ENCODE data around the gene FSHR. TPM values are rescaled to one million over a fixed set of nuclear protein-coding genes. Genes with fewer than 3 reads are reported as not detected.
A peak's percentile ranks its signal among the peaks of the same experiment; 100 is the strongest.

FSHR gene
- polyA plus RNA-seq, 6 donors from 2014 or later, result not detected

- H3K27me3 Mint-ChIP-seq, result no peaks in the 10 kb centered on the region
- no peaks in the 10 kb centered on the region for H3K36me3 Mint-ChIP-seq
- H3K4me3 Mint-ChIP-seq, result no peak overlapping the region
- H3K4me1 Mint-ChIP-seq, result no peaks in the 10 kb centered on the region
- H3K9me3 Mint-ChIP-seq, result peaks cover 0 to 14% (median 1%) of the 10 kb centered on the region in 7 donors
- ATAC-seq (ENCODE audit: low read depth in 2 of 2) (no peak), DNase-seq (no peak)
- H3K27ac Mint-ChIP-seq, result no peak overlapping the region
These were observed 52.2 kb downstream of the FSHR start for GRCh38 chr2:49102146-49102545.

GRCh38 chr2:49080681-49081080 is 73.6 kb downstream of the FSHR start:
- peaks cover 0 to 23% (median 6%) of the 10 kb centered on the region in 7 donors for H3K9me3 Mint-ChIP-seq
- ATAC-seq (ENCODE audit: low read depth in 2 of 2) (no peak), DNase-seq (no peak)
- H3K4me3 Mint-ChIP-seq, result no peak overlapping the region
- H3K27me3 Mint-ChIP-seq, result no peaks in the 10 kb centered on the region
- no peak overlapping the region for H3K27ac Mint-ChIP-seq
- no peaks in the 10 kb centered on the region for H3K36me3 Mint-ChIP-seq
- H3K4me1 Mint-ChIP-seq, result no peaks in the 10 kb centered on the region

- Mint-ChIP-seq H3K36me3 (no peaks in the 10 kb centered on the region), H3K27ac (no peak overlapping the region), H3K27me3 (no peaks in the 10 kb centered on the region), H3K4me1 (no peaks in the 10 kb centered on the region), H3K9me3 (peaks cover 3 to 20% (median 7%) of the 10 kb centered on the region in 7 donors), H3K4me3 (no peak overlapping the region)
- ATAC-seq (ENCODE audit: low read depth in 2 of 2), result no peak
- no peak for DNase-seq
These were observed 83.6 kb downstream of the FSHR start for GRCh38 chr2:49070716-49071115.

GRCh38 chr2:49069829-49070228 is 84.5 kb downstream of the FSHR start:
- Mint-ChIP-seq H3K36me3 (no peaks in the 10 kb centered on the region), H3K9me3 (peaks cover 3 to 15% (median 7%) of the 10 kb centered on the region in 7 donors), H3K4me3 (no peak overlapping the region), H3K27ac (no peak overlapping the region), H3K4me1 (no peaks in the 10 kb centered on the region), H3K27me3 (no peaks in the 10 kb centered on the region)
- DNase-seq (no peak), ATAC-seq (ENCODE audit: low read depth in 2 of 2) (no peak)

DNA sequence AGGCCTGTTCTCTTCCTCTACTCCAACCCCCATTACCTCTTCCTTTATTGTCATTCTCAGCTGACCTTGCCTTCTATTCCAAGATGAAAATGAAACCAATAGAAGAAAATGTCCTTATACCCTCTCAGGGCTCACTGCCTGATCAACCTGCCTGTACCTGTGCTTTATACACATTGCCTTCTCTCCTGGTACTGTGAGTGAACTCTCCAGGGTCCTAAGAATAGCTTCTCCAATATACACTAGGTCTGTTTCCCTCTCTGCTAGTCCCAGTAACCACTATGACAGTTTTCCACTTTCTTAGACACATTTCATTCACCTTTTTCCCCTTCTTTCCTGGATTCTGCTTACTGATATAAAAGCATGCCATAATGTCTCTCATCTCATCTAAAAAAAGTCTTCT is 85.7 kb downstream of the FSHR start:
- H3K36me3 Mint-ChIP-seq, result no peaks in the 10 kb centered on the region

DNA sequence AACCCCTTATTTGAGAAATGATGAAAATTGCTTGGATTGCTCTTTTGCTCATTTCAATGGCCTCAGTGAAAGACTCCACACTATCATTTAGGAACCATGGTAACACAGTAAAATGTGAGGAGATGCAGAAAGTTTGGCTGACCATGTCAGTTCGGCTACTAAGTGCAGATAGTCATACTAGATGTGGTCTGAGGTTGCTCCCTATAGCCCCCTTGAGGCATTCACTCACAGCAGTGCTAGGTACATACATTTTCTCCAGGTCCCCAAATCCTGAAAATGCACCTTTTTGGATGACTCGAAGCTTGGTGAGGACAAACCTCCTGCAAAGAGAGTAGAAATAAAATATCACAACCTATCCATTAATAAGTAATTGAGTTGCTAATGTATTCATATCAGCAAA is 86.3 kb downstream of the FSHR start:
- H3K9me3 Mint-ChIP-seq, result peaks cover 0 to 10% (median 2%) of the 10 kb centered on the region in 7 donors
- H3K4me3 Mint-ChIP-seq, result no peak overlapping the region
- no peaks in the 10 kb centered on the region for H3K36me3 Mint-ChIP-seq
- ATAC-seq (ENCODE audit: low read depth in 2 of 2), result no peak
- no peak overlapping the region for H3K27ac Mint-ChIP-seq
- no peaks in the 10 kb centered on the region for H3K27me3 Mint-ChIP-seq
- DNase-seq, result no peak
- H3K4me1 Mint-ChIP-seq, result no peaks in the 10 kb centered on the region

More for the DNA sequence above, 85.7 kb downstream of the FSHR start:
- H3K9me3 Mint-ChIP-seq, result peaks cover 0 to 10% (median 4%) of the 10 kb centered on the region in 7 donors
- H3K4me3 Mint-ChIP-seq, result no peak overlapping the region
- H3K27ac Mint-ChIP-seq, result no peak overlapping the region
- DNase-seq, result no peak
- no peaks in the 10 kb centered on the region for H3K27me3 Mint-ChIP-seq
- ATAC-seq (ENCODE audit: low read depth in 2 of 2), result no peak
- no peaks in the 10 kb centered on the region for H3K4me1 Mint-ChIP-seq

DNA sequence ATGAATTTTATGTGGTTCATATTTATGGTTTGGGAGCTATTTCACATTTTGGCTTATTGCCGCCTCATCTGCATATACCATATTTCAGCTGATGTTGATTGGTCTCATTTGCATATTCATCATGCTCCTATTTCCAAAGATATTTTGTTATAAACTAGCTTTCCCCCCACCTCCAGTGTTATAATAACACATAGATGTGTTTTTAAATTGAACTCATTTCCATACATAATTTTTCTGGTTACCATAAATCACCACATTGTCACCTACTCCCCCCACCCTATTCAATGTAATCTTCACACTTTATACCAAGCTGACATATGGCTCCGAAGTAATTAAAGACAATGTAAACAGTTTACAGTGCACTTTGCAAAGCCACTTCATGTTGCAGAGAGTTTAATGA is 101.2 kb downstream of the FSHR start:
- ATAC-seq (ENCODE audit: low read depth in 2 of 2) (no peak), DNase-seq (no peak)
- no peaks in the 10 kb centered on the region for H3K4me1 Mint-ChIP-seq
- no peak overlapping the region for H3K4me3 Mint-ChIP-seq
- H3K27ac Mint-ChIP-seq, result no peak overlapping the region
- peaks cover 6 to 29% (median 17%) of the 10 kb centered on the region in 7 donors for H3K9me3 Mint-ChIP-seq
- H3K36me3 Mint-ChIP-seq, result peaks cover 4 to 7% of the 10 kb centered on the region in 2 donors
- H3K27me3 Mint-ChIP-seq, result no peaks in the 10 kb centered on the region

GRCh38 chr2:49050265-49050664 is 104.0 kb downstream of the FSHR start:
- DNase-seq (no peak), ATAC-seq (ENCODE audit: low read depth in 2 of 2) (no peak)
- H3K36me3 Mint-ChIP-seq, result peaks cover 0 to 1% of the 10 kb centered on the region in 2 donors
- H3K4me1 Mint-ChIP-seq, result no peaks in the 10 kb centered on the region
- no peak overlapping the region for H3K27ac Mint-ChIP-seq
- peaks cover 0 to 9% (median 2%) of the 10 kb centered on the region in 7 donors for H3K9me3 Mint-ChIP-seq
- H3K27me3 Mint-ChIP-seq, result no peaks in the 10 kb centered on the region
- H3K4me3 Mint-ChIP-seq, result no peak overlapping the region

- no peak for ATAC-seq (ENCODE audit: low read depth in 2 of 2)
- no peaks in the 10 kb centered on the region for H3K36me3 Mint-ChIP-seq
- H3K27me3 Mint-ChIP-seq, result no peaks in the 10 kb centered on the region
These were observed 105.2 kb downstream of the FSHR start for GRCh38 chr2:49049161-49049560.

DNA sequence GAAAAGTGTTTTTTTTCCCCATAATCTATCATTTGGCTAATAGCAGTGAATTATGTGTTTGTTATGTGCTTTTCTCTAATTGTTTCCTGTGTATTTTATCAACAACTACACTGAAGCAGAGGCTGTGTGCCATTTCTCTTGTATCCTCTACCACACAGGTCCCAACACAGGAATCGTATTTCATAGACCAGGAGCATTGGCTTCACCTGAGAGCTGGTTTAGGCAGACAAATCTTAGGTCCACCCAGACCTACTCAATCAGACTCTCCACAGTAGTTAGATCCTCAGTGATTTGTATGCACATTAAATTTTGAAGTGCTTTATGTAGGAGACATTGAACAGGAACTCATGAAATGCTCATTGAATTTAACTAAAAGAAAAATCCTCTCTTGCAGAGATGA is 109.2 kb downstream of the FSHR start:
- H3K36me3 Mint-ChIP-seq, result no peaks in the 10 kb centered on the region
- DNase-seq (no peak), ATAC-seq (ENCODE audit: low read depth in 2 of 2) (no peak)
- H3K4me1 Mint-ChIP-seq, result no peaks in the 10 kb centered on the region
- no peak overlapping the region for H3K27ac Mint-ChIP-seq
- H3K4me3 Mint-ChIP-seq, result no peak overlapping the region
- no peaks in the 10 kb centered on the region for H3K27me3 Mint-ChIP-seq
- peaks cover 0 to 5% (median 4%) of the 10 kb centered on the region in 7 donors for H3K9me3 Mint-ChIP-seq

More at GRCh38 chr2:49049161-49049560, 105.2 kb downstream of the FSHR start:
- Mint-ChIP-seq H3K4me1 (no peaks in the 10 kb centered on the region), H3K4me3 (no peak overlapping the region), H3K27ac (no peak overlapping the region), H3K9me3 (peaks cover 0 to 3% (median 2%) of the 10 kb centered on the region in 7 donors)
- no peak for DNase-seq

GRCh38 chr2:49044350-49045079 is 109.8 kb downstream of the FSHR start:
- H3K4me3 Mint-ChIP-seq, result peak overlapping the region in 1 of 8 donors; percentile 61
- peaks cover 0 to 5% (median 4%) of the 10 kb centered on the region in 7 donors for H3K9me3 Mint-ChIP-seq
- ATAC-seq (ENCODE audit: low read depth in 2 of 2) (no peak), DNase-seq (no peak)
- H3K36me3 Mint-ChIP-seq, result no peaks in the 10 kb centered on the region
- H3K27me3 Mint-ChIP-seq, result no peaks in the 10 kb centered on the region
- no peaks in the 10 kb centered on the region for H3K4me1 Mint-ChIP-seq
- H3K27ac Mint-ChIP-seq, result no peak overlapping the region

DNA sequence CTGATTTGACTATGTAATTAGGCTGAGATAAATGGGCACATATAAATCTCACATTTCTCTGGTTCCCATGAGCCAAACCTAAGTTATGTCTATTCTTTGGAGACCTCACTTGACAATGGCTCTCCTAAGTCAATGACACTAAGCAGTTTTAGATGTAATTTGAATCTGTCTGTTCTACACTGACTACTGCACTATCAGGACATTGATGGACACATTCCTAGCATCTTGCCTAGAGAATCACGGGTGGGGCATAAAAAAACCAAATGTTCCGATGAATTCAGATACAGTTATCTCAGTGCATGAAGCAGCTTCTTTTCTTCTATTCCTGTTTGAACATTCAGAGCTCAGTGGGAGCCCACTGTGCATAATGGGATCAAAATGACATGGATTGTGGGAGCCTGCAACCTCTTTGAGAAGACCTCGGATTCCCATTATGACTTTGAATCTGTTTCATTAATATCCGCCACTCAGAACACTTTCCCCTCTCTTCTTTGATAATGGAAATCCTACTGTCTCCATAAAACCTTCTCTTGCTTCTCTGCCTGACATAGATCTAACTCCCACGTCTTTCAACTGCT is 110.8 kb downstream of the FSHR start:
- Mint-ChIP-seq H3K36me3 (no peaks in the 10 kb centered on the region), H3K9me3 (peaks cover 0 to 5% (median 3%) of the 10 kb centered on the region in 7 donors), H3K4me1 (no peaks in the 10 kb centered on the region), H3K27ac (no peak overlapping the region), H3K4me3 (no peak overlapping the region), H3K27me3 (no peaks in the 10 kb centered on the region)
- DNase-seq (no peak), ATAC-seq (ENCODE audit: low read depth in 2 of 2) (no peak)

DNA sequence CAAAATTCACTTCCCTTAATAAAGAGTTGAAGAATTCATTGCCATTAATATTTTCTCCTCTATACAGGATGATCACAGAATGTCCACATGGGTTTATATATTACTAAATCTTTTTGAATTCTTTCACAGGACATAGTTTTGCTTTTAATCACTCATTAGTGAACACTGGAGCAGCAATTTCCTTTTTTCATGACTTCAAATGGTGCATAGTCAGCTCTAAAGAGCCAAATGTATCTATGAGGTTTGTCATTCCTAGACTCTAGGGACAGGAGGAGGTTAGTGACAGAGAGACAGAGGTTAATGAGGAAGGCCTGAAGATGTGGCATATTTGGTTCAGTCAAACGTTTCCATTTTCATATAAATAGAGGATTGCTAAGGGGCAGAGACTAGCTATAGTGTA is 111.8 kb downstream of the FSHR start:
- DNase-seq, result no peak
- Mint-ChIP-seq H3K27me3 (no peaks in the 10 kb centered on the region), H3K4me3 (no peak overlapping the region), H3K27ac (no peak overlapping the region), H3K9me3 (peaks cover 0 to 5% (median 3%) of the 10 kb centered on the region in 7 donors), H3K36me3 (no peaks in the 10 kb centered on the region), H3K4me1 (peaks cover 0 to 2% (median 0%) of the 10 kb centered on the region in 3 donors)
- ATAC-seq (ENCODE audit: low read depth in 2 of 2), result no peak

DNA sequence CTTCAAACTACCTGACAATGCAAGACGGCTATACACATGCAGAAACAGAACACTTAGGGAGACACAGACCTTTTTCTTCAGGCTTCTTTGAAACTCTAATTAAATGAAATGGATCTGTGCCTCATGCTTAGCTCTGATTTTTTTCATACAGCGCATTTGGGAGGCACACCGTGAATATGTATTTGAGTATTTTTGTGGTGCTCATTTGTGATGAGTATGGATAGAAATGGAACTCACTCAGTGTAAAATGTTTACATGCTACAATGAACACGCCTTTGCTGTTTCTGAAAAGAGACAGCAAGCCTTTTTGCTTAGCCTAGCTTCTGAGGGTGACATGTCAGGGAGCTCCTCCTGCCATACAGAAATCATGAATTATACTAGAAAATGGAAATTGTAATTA is 113.3 kb downstream of the FSHR start:
- peaks cover 0 to 5% (median 3%) of the 10 kb centered on the region in 7 donors for H3K9me3 Mint-ChIP-seq
- H3K27me3 Mint-ChIP-seq, result no peaks in the 10 kb centered on the region
- H3K4me3 Mint-ChIP-seq, result no peak overlapping the region
- ATAC-seq (ENCODE audit: low read depth in 2 of 2), result no peak
- H3K36me3 Mint-ChIP-seq, result no peaks in the 10 kb centered on the region
- no peak overlapping the region for H3K27ac Mint-ChIP-seq
- DNase-seq, result no peak
- H3K4me1 Mint-ChIP-seq, result peaks cover 0 to 2% (median 0%) of the 10 kb centered on the region in 3 donors

All from naive B cell (primary cell).